ENCODE data around the gene MED29. TPM values are rescaled to one million over a fixed set of nuclear protein-coding genes. Genes with fewer than 3 reads are reported as not detected.
A peak's percentile ranks its signal among the peaks of the same experiment; 100 is the strongest.

MED29 gene
- total and polyA plus RNA-seq, 2 of the 4 experiments (the other 2 are of a cell fraction), result 17.6 to 28.8 TPM

DNA sequence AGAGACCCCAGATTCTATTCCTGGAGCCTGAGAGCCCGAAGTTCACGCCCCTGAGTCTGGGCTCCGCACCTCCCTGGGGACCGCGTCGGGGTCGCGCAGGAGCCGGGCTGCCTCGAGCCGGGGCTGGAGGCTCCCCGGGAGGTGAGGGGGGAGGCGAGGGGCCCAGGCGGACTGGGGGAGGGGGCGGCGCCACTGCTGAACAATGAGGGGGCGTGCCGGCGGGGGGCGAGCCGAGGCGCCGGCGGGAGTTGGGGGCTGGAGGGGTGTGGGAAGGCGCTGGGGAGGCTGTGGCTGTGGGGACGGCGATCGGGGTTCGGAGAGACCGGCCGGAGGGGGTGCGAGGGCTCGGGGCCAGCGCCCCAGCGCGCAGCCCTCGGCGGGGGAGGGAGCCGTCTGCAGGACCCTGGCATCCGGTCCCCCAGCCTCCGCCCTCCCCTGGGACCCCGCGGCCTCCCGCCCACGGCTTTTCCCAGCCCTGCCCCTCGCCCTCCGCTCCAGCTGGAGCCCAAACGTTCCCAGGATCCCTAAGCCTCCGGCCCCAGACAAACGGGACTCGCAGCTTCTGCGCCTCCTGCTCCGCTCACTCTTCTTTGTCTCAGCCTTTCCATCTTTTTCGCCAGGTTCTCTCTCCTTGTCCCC lies 22.2 kb downstream of the MED29 start:
- Histone ChIP-seq H4K8ac (ENCODE audit: low read depth in 2 of 2, low read length in 2 of 2) (peak overlapping the region; percentile 85 to 94), H4K20me1 (ENCODE audit: insufficient read depth, low read length) (peaks cover 44% of the 10 kb centered on the region), H3K9me1 (ENCODE audit: insufficient read depth, low read length) (peaks cover 9% of the 10 kb centered on the region; the same call in 1 of the 2 replicates), H3K79me1 (ENCODE audit: low read depth in 1 of 2, low read length in 2 of 2) (peaks cover 10 to 65% of the 10 kb centered on the region in 2 experiments; a peak in 3 of 4 replicates), H2AK9ac (replicated peaks; ENCODE audit: low read depth, low read length, poor library complexity) (peak overlapping the region; percentile 100), H4K91ac (ENCODE audit: insufficient read depth, low read depth, low read length) (peak overlapping the region; percentile 95), H2BK20ac (ENCODE audit: low read depth, low read length) (peak overlapping the region; percentile 65), H3K4ac (ENCODE audit: low read depth, low read length) (peak overlapping the region; percentile 98), H3K4me2 (ENCODE audit: low read depth, low read length) (peak overlapping the region; percentile 72), H2BK120ac (ENCODE audit: low read depth, low read length) (peak overlapping the region; percentile 90), H3K18ac (ENCODE audit: low read depth, low read length) (peak overlapping the region; percentile 72), H3K4me1 (ENCODE audit: control insufficient read depth, insufficient read depth, low read length) (peaks cover 26% of the 10 kb centered on the region), H2AK5ac (ENCODE audit: low read depth, low read length) (peak overlapping the region; percentile 95), H2AFZ (replicated peaks; ENCODE audit: low read length, poor library complexity) (peak overlapping the region; percentile 92), H3K14ac (replicated peaks; ENCODE audit: low read depth, low read length) (peak overlapping the region; percentile 100), H3K4me3 (ENCODE audit: insufficient read depth, low read depth, low read length) (peak overlapping the region; percentile 90), H4K5ac (ENCODE audit: low read depth, low read length) (peak overlapping the region; percentile 74), H3K23ac (ENCODE audit: low read depth, low read length) (peak overlapping the region; percentile 99), H2BK15ac (ENCODE audit: low read depth, low read length) (peak overlapping the region; percentile 74; the same call in 1 of the 3 replicates), H3K27me3 (ENCODE audit: control insufficient read depth, insufficient read depth, low read length) (no peaks in the 10 kb centered on the region), H2BK5ac (ENCODE audit: low read depth, low read length, poor library complexity, severe bottlenecking) (peak overlapping the region; percentile 88), H3K9ac (ENCODE audit: low read depth, low read length) (peak overlapping the region; percentile 99), H3K27ac (ENCODE audit: insufficient read depth, low read length) (peak overlapping the region; percentile 98), H3K9me3 (ENCODE audit: control insufficient read depth, insufficient read depth, low read length) (no peaks in the 10 kb centered on the region), H3K36me3 (ENCODE audit: control insufficient read depth, insufficient read depth, low read length) (peaks cover 32% of the 10 kb centered on the region), H3K56ac (ENCODE audit: extremely low read depth, insufficient read depth, low read length) (peak overlapping the region; percentile 99)
- DNase-seq (peak; percentile 60), ATAC-seq (ENCODE audit: low read depth) (peak; percentile 6)
- dilution Hi-C loops (cut with HindIII; ENCODE audit: low sequenced_read_pairs, unreplicated experiment), result no loop called here
- POLR2A ChIA-PET (ENCODE audit: unreplicated experiment), result no interaction called here
- intact Hi-C loops (cut with micrococcal nuclease), result loop anchor here (2.0 kb wide), 1 partner anchor 291 kb away; no protein-coding TSS in a partner anchor
- no TSS peak for BruUV-seq (replicated peaks)
- WGBS, 2 experiments (ENCODE audit: extremely low coverage in 2 of 2, insufficient read length in 1 of 2), result 1% methylated on average over 18 of the region's 54 CpGs; no CpG with 5 or more reads in 1 of the 2 experiments
- no peak for TF ChIP-seq FOS (IDR thresholded peaks at IDR 0.05; ENCODE audit: low read depth, low read length)
- TF ChIP-seq RAD21 (IDR thresholded peaks at IDR 0.05; ENCODE audit: low read length), result no peak
- TF ChIP-seq, protein P1, sequence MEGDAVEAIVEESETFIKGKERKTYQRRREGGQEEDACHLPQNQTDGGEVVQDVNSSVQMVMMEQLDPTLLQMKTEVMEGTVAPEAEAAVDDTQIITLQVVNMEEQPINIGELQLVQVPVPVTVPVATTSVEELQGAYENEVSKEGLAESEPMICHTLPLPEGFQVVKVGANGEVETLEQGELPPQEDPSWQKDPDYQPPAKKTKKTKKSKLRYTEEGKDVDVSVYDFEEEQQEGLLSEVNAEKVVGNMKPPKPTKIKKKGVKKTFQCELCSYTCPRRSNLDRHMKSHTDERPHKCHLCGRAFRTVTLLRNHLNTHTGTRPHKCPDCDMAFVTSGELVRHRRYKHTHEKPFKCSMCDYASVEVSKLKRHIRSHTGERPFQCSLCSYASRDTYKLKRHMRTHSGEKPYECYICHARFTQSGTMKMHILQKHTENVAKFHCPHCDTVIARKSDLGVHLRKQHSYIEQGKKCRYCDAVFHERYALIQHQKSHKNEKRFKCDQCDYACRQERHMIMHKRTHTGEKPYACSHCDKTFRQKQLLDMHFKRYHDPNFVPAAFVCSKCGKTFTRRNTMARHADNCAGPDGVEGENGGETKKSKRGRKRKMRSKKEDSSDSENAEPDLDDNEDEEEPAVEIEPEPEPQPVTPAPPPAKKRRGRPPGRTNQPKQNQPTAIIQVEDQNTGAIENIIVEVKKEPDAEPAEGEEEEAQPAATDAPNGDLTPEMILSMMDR (conservative IDR thresholded peaks at IDR 0.05; ENCODE audit: low read depth, low read length), result no peak
- TF ChIP-seq MAZ (IDR thresholded peaks at IDR 0.05; ENCODE audit: borderline replicate concordance, low read depth, low read length), result peak; percentile 51; the same call in 1 of the 2 replicates
- TF ChIP-seq, protein P2, sequence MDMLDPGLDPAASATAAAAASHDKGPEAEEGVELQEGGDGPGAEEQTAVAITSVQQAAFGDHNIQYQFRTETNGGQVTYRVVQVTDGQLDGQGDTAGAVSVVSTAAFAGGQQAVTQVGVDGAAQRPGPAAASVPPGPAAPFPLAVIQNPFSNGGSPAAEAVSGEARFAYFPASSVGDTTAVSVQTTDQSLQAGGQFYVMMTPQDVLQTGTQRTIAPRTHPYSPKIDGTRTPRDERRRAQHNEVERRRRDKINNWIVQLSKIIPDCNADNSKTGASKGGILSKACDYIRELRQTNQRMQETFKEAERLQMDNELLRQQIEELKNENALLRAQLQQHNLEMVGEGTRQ (IDR thresholded peaks at IDR 0.05; ENCODE audit: low read depth, low read length), result peak; percentile 25; the same call in 1 of the 2 replicates
- peak; percentile 57; the same call in 1 of the 2 replicates for TF ChIP-seq CHD1 (IDR thresholded peaks at IDR 0.05; ENCODE audit: low read depth, low read length)
- peak; percentile 69 for TF ChIP-seq POLR2A (IDR thresholded peaks at IDR 0.05; ENCODE audit: low read depth, low read length)
- in situ Hi-C loops (cut with MboI; ENCODE audit: low sequenced_read_pairs), result no loop called here
- CTCF ChIA-PET, result interaction anchor here (1.0 to 1.1 kb wide), 2 partner anchors 15 to 41 kb away, joined by 3 read pairs; no protein-coding TSS in a partner anchor
